ENCODE results near the gene BTBD19. TPM values are rescaled to one million over a fixed set of nuclear protein-coding genes. Genes with fewer than 3 reads are reported as not detected.

BTBD19 gene
- polyA plus RNA-seq, 2 of the 4 experiments (the other 2 are of a cell fraction), result 4.7 to 7.4 TPM

GRCh38 chr1:44817771-44818495, 9.6 kb downstream of the BTBD19 start:
- CTCF ChIA-PET, result interaction anchor here (0.6 to 4.5 kb wide), 11 partner anchors 8 to 193 kb away, joined by 3 to 23 read pairs (median 3); partner anchors contain the start of genes BTBD19, HECTD3 and PLK3

GRCh38 chr1:44819196-44819607, 10.9 kb downstream of the BTBD19 start:
- TF ChIP-seq CTCF (IDR thresholded peaks at IDR 0.05), result peak; percentile 9; the same call in 1 of the 3 replicates
- 0 out of 2 replicates have a peak, but pooled peaks have one; percentile 8 for TF ChIP-seq PHF8 (IDR thresholded peaks at IDR 0.05; ENCODE audit: borderline replicate concordance, low read depth)
- TF ChIP-seq NPAS2 (CRISPR knock-in tag; IDR thresholded peaks at IDR 0.05; ENCODE audit: borderline replicate concordance), result no peak
- CTCF ChIA-PET, result interaction anchor here (0.7 to 4.5 kb wide), 9 partner anchors 10 to 107 kb away, joined by 3 to 23 read pairs (median 4); partner anchors contain the start of genes BTBD19, PLK3 and RNU5D-1
- FAIRE-seq (no peak), DNase-seq (ENCODE audit: low read depth in 1 of 2, low spot score in 1 of 2) (no peak), ATAC-seq (peak; percentile 9 to 14; a peak in 5 of 6 replicates)
- WGBS (ENCODE audit: missing lambda C conversion rate), result 2% methylated on average over 13 of the region's 13 CpGs
- H3K9me3 ChIP-seq, result no peaks in the 10 kb centered on the region
- H3K4me2 ChIP-seq, result peak overlapping the region; percentile 96
- peak overlapping the region; percentile 47 for H3K4me3 ChIP-seq
- H3K4me1 ChIP-seq, result peaks cover 13% of the 10 kb centered on the region; the same call in 2 of the 3 replicates
- peak overlapping the region; percentile 97 to 98 for H3K27ac ChIP-seq
- POLR2A ChIA-PET, result interaction anchor here (0.5 to 3.5 kb wide), 18 partner anchors 11 to 1128 kb away, joined by 3 to 57 read pairs (median 6); partner anchors contain the start of genes BTBD19, DYNLT4, HECTD3 and MUTYH

More at GRCh38 chr1:44817771-44818495, 9.6 kb downstream of the BTBD19 start:
- Histone ChIP-seq H3K4me3 (no peak overlapping the region), H3K27ac (peak overlapping the region in 1 of 2 experiments; percentile 97; a peak in 2 of 6 replicates), H3K4me2 (no peak overlapping the region), H3K9me3 (no peaks in the 10 kb centered on the region), H3K4me1 (peaks cover 19% of the 10 kb centered on the region; the same call in 2 of the 3 replicates)
- TF ChIP-seq JUNB (IDR thresholded peaks at IDR 0.05) (no peak), HEYL (CRISPR knock-in tag; IDR thresholded peaks at IDR 0.05) (no peak), FOXS1 (CRISPR knock-in tag; IDR thresholded peaks at IDR 0.05) (no peak), HMGXB4 (CRISPR knock-in tag; IDR thresholded peaks at IDR 0.05; ENCODE audit: borderline replicate concordance) (no peak), RAD21 (conservative IDR thresholded peaks at IDR 0.05 in 1 of 2, IDR thresholded peaks at IDR 0.05 in 1 of 2) (no peak), FOSL2 (IDR thresholded peaks at IDR 0.05) (no peak), FOSL2 (CRISPR knock-in tag; IDR thresholded peaks at IDR 0.05) (no peak), ATOH8 (CRISPR knock-in tag; IDR thresholded peaks at IDR 0.05; ENCODE audit: low read depth) (no peak), CBX2 (IDR thresholded peaks at IDR 0.05; ENCODE audit: borderline replicate concordance, low read depth) (no peak), ZSCAN20 (CRISPR knock-in tag; IDR thresholded peaks at IDR 0.05) (no peak), CHD4 (IDR thresholded peaks at IDR 0.05; ENCODE audit: borderline replicate concordance) (no peak), MAX (IDR thresholded peaks at IDR 0.05) (no peak)
- ATAC-seq, result no peak
- 97% methylated on average over 11 of the region's 11 CpGs for WGBS (ENCODE audit: missing lambda C conversion rate)
- POLR2A ChIA-PET, result interaction anchor here (0.6 to 3.5 kb wide), 5 partner anchors 10 to 96 kb away, joined by 3 to 57 read pairs (median 16); partner anchors contain the start of genes BTBD19, DYNLT4, PLK3 and RPS8
- no peak for DNase-seq (ENCODE audit: low read depth in 1 of 2, low spot score in 1 of 2)
- no peak for FAIRE-seq
